ENCODE results near the gene TOMM40.
"Not testable (repeated sequence)": the region's sequence is repeated elsewhere in the genome, so short reads cannot be mapped to it uniquely, and the experiment has no call there.

TOMM40 gene

GRCh38 chr19:44872661-44873060, 18.4 kb upstream of the TOMM40 start:
- DNase-seq, result no peak

- no peak for DNase-seq
Measured at GRCh38 chr19:44874317-44874716, 16.7 kb upstream of the TOMM40 start.

GRCh38 chr19:44875666-44876451, 15.2 kb upstream of the TOMM40 start:
- DNase-seq, result no peak

- no peak for DNase-seq
Measured at GRCh38 chr19:44876930-44877535, 14.0 kb upstream of the TOMM40 start.

- no peak for DNase-seq
Measured at GRCh38 chr19:44878120-44878865, 12.8 kb upstream of the TOMM40 start.

- no peak for DNase-seq
Measured at GRCh38 chr19:44879309-44880065, 11.6 kb upstream of the TOMM40 start.

GRCh38 chr19:44882063-44882462, 9.0 kb upstream of the TOMM40 start:
- no peak for DNase-seq

GRCh38 chr19:44882619-44883397, 8.2 kb upstream of the TOMM40 start:
- DNase-seq, result not testable (repeated sequence)

- DNase-seq, result no peak
Measured at GRCh38 chr19:44883922-44884321, 7.1 kb upstream of the TOMM40 start.

GRCh38 chr19:44884566-44884965, 6.5 kb upstream of the TOMM40 start:
- no peak for DNase-seq

- no peak for DNase-seq
Measured at GRCh38 chr19:44886141-44886540, 4.9 kb upstream of the TOMM40 start.

- no peak for DNase-seq
Measured at GRCh38 chr19:44887648-44888047, 3.4 kb upstream of the TOMM40 start.

GRCh38 chr19:44888335-44888734, 2.7 kb upstream of the TOMM40 start:
- not testable (repeated sequence) for DNase-seq

GRCh38 chr19:44889830-44890365, 1.2 kb upstream of the TOMM40 start:
- no peak for DNase-seq

GRCh38 chr19:44890366-44891015, 563 bp upstream of the TOMM40 start:
- DNase-seq, result peak in 1 of 2 donors; percentile 100

- DNase-seq, result no peak
Measured at GRCh38 chr19:44892932-44893331, 1.9 kb downstream of the TOMM40 start.

- no peak for DNase-seq
Measured at GRCh38 chr19:44893332-44894051, 2.4 kb downstream of the TOMM40 start.

GRCh38 chr19:44894052-44894400, 3.0 kb downstream of the TOMM40 start:
- DNase-seq, result no peak

GRCh38 chr19:44894946-44895345, 3.9 kb downstream of the TOMM40 start:
- DNase-seq, result no peak

GRCh38 chr19:44897835-44898234, 6.8 kb downstream of the TOMM40 start:
- no peak for DNase-seq

Measured in CD4-positive, alpha-beta T cell treated with Interleukin-1 beta for 1 hour (primary cell).